Heart left ventricle (tissue), 16 donors: Measurements from ENCODE around the gene SPATA2. TPM values are rescaled to one million over a fixed set of nuclear protein-coding genes. Genes with fewer than 3 reads are reported as not detected.

Experiments
- ATAC-seq, 4 donors: fragments of 200-7000 bp; cut with Tn5 transposase; one replicate each; pipeline ENCODE4 v1.9.1; 2020 to 2022; ENCODE audit warnings: moderate library complexity in 4 of 4, mild to moderate bottlenecking in 3 of 4, moderate number of reproducible peaks in 1 of 4
- DNase-seq, 5 donors: peaks; one replicate each; pipeline ENCODE4 v3.0.0-alpha.2; 2020
- H3K27ac ChIP-seq, 12 donors: fragments of 200-600 bp; sonication (generic) in 4 of 12; one replicate each; pipeline versions ENCODE4 v1.5.0 to v1.8.0; 2016 to 2022; ENCODE audit warnings: mild to moderate bottlenecking in 2 of 12
- H3K27me3 ChIP-seq, 9 donors: fragments of 200-600 bp; sonication (generic) in 2 of 9; one replicate each; pipeline versions ENCODE4 v1.5.1 to v1.8.0; 2016 to 2022; ENCODE audit warnings: mild to moderate bottlenecking in 3 of 9
- H3K36me3 ChIP-seq, 9 donors: fragments of 200-600 bp; sonication (generic) in 2 of 9; one replicate each; pipeline versions ENCODE4 v1.5.0 to v1.8.0; 2018 to 2022; ENCODE audit warnings: mild to moderate bottlenecking in 2 of 9
- H3K4me1 ChIP-seq, 12 donors: fragments of 200-600 bp; sonication (generic) in 4 of 12; one replicate each; pipeline versions ENCODE4 v1.5.0 to v1.8.0; 2016 to 2022; ENCODE audit warnings: mild to moderate bottlenecking in 3 of 12
- H3K4me3 ChIP-seq, 12 donors: fragments of 200-600 bp; sonication (generic) in 4 of 12; one replicate each; pipeline versions ENCODE4 v1.5.0 to v1.8.0; 2017 to 2022; ENCODE audit warnings: mild to moderate bottlenecking in 9 of 12, moderate library complexity in 4 of 12
- H3K9me3 ChIP-seq, 12 donors: fragments of 200-600 bp; sonication (generic) in 4 of 12; one replicate each; pipeline versions ENCODE4 v1.5.0 to v1.8.0; 2016 to 2022; ENCODE audit warnings: mild to moderate bottlenecking in 1 of 12
- CTCF ChIP-seq, 12 donors: fragments of 200-600 bp; sonication (generic) in 4 of 12; IDR thresholded peaks; one replicate each; pipeline versions ENCODE4 v1.5.0 to v1.8.0; 2018 to 2022; ENCODE audit warnings: antibody characterized with exemption in 12 of 12, mild to moderate bottlenecking in 5 of 12
- POLR2A ChIP-seq, 2 donors: fragments of 450-650 bp; IDR thresholded peaks; one replicate each; pipeline ENCODE4 v1.6.1; 2017; ENCODE audit warnings: antibody characterized with exemption in 2 of 2, mild to moderate bottlenecking in 2 of 2, moderate library complexity in 2 of 2
- WGBS, 4 donors: extraction: QIAGEN DNeasy Blood & Tissue Kit in 2 of 4; methylation state at CpG; one replicate each; pipeline versions ENCODE4 v1.1.5 to v1.1.7; 2013 to 2018; 5-methylcytosine and 5-hydroxymethylcytosine counted together
- intact Hi-C, 10 donors: fragments of 100-400 bp; cut with DNase I; formaldehyde crosslinking; loops; one replicate each; pipeline versions ENCODE4 v1.11.1 to v1.14.2; 2022
- polyA plus RNA-seq, 2 donors: library from polyadenylated mRNA; stranded (reverse); fragments of 200-250 nt; gene quantifications; one replicate each; pipeline ENCODE4 v1.2.3, GENCODE V29; 2013
- total RNA-seq, 9 donors: library from RNA; depleted of rRNA in 2 of 9; stranded (reverse); fragments of >200 nt in 2 of 9; fragmentation: NEBNext Ultra II Directional in 3 of 9; extraction: Animal tissue kit (Norgen Biotek cat#: 25700) in 3 of 9; gene quantifications; one replicate each; pipeline versions ENCODE4 v1.1.0 to v1.2.4, GENCODE V29; 2016 to 2023
- donor health status: ischemic (EF 13 %, LVEDD 7.1; RV severe dilation, severe dysfunction).
- donor health status: healthy with polysubstance abuse.
- donor health status: DM: no; HTN: yes; CAD: no.
- donor health status: DM: no; HTN: no; CAD: no.
- donor health status: ischemic (EF 25% LVEDD 6.9; RV normal size, moderate dysfunction).
- donor health status: ischemic (EF 25% LVEDD 5.7; RV mildly dilated, moderate dysfunction).
- donor health status: healthy.
- donor health status: DM: yes; HTN: yes; CAD: no.
- donor health status: ischemic (EF 35%, LVEDD 5.7; RV mildly dilated, moderate dysfunction).
- donor health status: nonischemic (EF 11% LVEDD 7.7; RV severe dilation, severe dysfunction).
- donor health status: DM: yes; HTN: yes; CAD: no.
- donor health status: PGD.
- donor health status: ischemic (EF 29% LVEDD 5.4; RV normal size, mild dysfunction).
- donor health status: nonischemic (EF 23%, LVEDD 6.1; RV moderate dilation, normal function).

SPATA2 gene
- total and polyA plus RNA-seq, 11 donors, result 4.3 to 9.3 (median 7.8) TPM

- H3K27ac ChIP-seq, result peak overlapping the region; percentile 30 to 85 (median 77)
- no peak for TF ChIP-seq CTCF (IDR thresholded peaks at IDR 0.05)
- no peak for TF ChIP-seq POLR2A (IDR thresholded peaks at IDR 0.05)
- H3K27me3 ChIP-seq, result no peaks in the 10 kb centered on the region
- H3K9me3 ChIP-seq, result no peaks in the 10 kb centered on the region
- WGBS, 4 donors, result 53 to 67% (median 57%) methylated on average over 4 of the region's 4 CpGs
- ATAC-seq (no peak), DNase-seq (no peak)
- H3K4me1 ChIP-seq, result peaks cover 9 to 78% (median 45%) of the 10 kb centered on the region in 12 donors
- intact Hi-C loops, result loop anchor here in 2 of 10 donors (10.0 kb wide), 2 partner anchors 196 to 296 kb away; partner anchors contain the start of gene B4GALT5 (in 1 of the 2)
- peaks cover 0 to 48% (median 27%) of the 10 kb centered on the region in 9 donors for H3K36me3 ChIP-seq
- H3K4me3 ChIP-seq, result peak overlapping the region in 3 of 12 donors; percentile 0 to 11 (median 7)
These were observed 5.0 kb downstream of the SPATA2 start for GRCh38 chr20:49910340-49910706.

GRCh38 chr20:49909499-49910339 lies 5.6 kb downstream of the SPATA2 start:
- Histone ChIP-seq H3K9me3 (no peaks in the 10 kb centered on the region), H3K4me1 (peaks cover 9 to 77% (median 44%) of the 10 kb centered on the region in 12 donors), H3K27me3 (no peaks in the 10 kb centered on the region), H3K27ac (peak overlapping the region; percentile 30 to 85 (median 77)), H3K36me3 (peaks cover 0 to 55% (median 33%) of the 10 kb centered on the region in 9 donors), H3K4me3 (peak overlapping the region in 3 of 12 donors; percentile 0 to 11 (median 7))
- TF ChIP-seq CTCF (IDR thresholded peaks at IDR 0.05), result peak in 11 of 12 donors; percentile 23 to 56 (median 47)
- TF ChIP-seq POLR2A (IDR thresholded peaks at IDR 0.05), result peak in 1 of 2 donors; percentile 13
- DNase-seq (peak in 2 of 5 donors; percentile 59 to 71), ATAC-seq (peak; percentile 77 to 85 (median 80))
- intact Hi-C loops, result loop anchor here in 2 of 10 donors (10.0 kb wide), 2 partner anchors 195 to 295 kb away; partner anchors contain the start of gene B4GALT5 (in 1 of the 2)
- WGBS, 4 donors, result 37 to 45% (median 42%) methylated on average over 23 to 28 of the region's 28 CpGs

GRCh38 chr20:49908258-49908565 lies 7.1 kb downstream of the SPATA2 start:
- peak overlapping the region in 2 of 12 donors; percentile 78 to 85 for H3K27ac ChIP-seq

More at GRCh38 chr20:49908258-49908565, 7.1 kb downstream of the SPATA2 start:
- intact Hi-C loops, result no loop called here
- no peak overlapping the region for H3K4me3 ChIP-seq
- no peaks in the 10 kb centered on the region for H3K9me3 ChIP-seq
- 96 to 100% (median 98%) methylated on average over 4 to 11 of the region's 11 CpGs for WGBS, 4 donors
- TF ChIP-seq CTCF (IDR thresholded peaks at IDR 0.05) (no peak), POLR2A (IDR thresholded peaks at IDR 0.05) (no peak)
- H3K27me3 ChIP-seq, result no peaks in the 10 kb centered on the region
- ATAC-seq (no peak), DNase-seq (no peak)
- peaks cover 0 to 69% (median 46%) of the 10 kb centered on the region in 9 donors for H3K36me3 ChIP-seq
- H3K4me1 ChIP-seq, result peaks cover 3 to 61% (median 29%) of the 10 kb centered on the region in 12 donors
